AG09319 (cell line): ENCODE data around the gene HIBADH.

Experiments used
- DNase-seq: peaks from one replicate; pipeline ENCODE4 v3.0.0-alpha.2; 2010; ENCODE audit warnings: low read depth; ENCODE audit errors: extremely low read depth
- CTCF ChIP-seq: IDR thresholded peaks from 2 replicates; pipeline ENCODE4 v1.5.1; 2011; ENCODE audit warnings: low read depth, mild to moderate bottlenecking, inconsistent platforms, low read length, moderate library complexity

The HIBADH gene

GRCh38 chr7:27617651-27618381, 44.9 kb downstream of the HIBADH start:
- DNase-seq, result no peak
- TF ChIP-seq CTCF, result no peak

GRCh38 chr7:27616914-27617548, 45.7 kb downstream of the HIBADH start:
- no peak for DNase-seq
- no peak for TF ChIP-seq CTCF

- no peak for DNase-seq
- TF ChIP-seq CTCF, result no peak
Measured at GRCh38 chr7:27616186-27616491, 46.5 kb downstream of the HIBADH start.

GRCh38 chr7:27615420-27616185, 47.1 kb downstream of the HIBADH start:
- no peak for TF ChIP-seq CTCF
- no peak for DNase-seq

- no peak for DNase-seq
Measured at GRCh38 chr7:27614095-27614494, 48.6 kb downstream of the HIBADH start.

GRCh38 chr7:27611059-27611458, 51.6 kb downstream of the HIBADH start:
- TF ChIP-seq CTCF, result no peak
- peak; percentile 94 for DNase-seq

More at GRCh38 chr7:27614095-27614494, 48.6 kb downstream of the HIBADH start:
- no peak for TF ChIP-seq CTCF
